ENCODE results near the gene RBM39.
"Not testable (repeated sequence)": the region's sequence is repeated elsewhere in the genome, so short reads cannot be mapped to it uniquely, and the experiment has no call there.

Gene RBM39

GRCh38 chr20:35750611-35751010 lies 8.6 kb upstream of the RBM39 start:
- no peak for DNase-seq

- DNase-seq, result not testable (repeated sequence)
Measured at GRCh38 chr20:35744492-35744841, 2.4 kb upstream of the RBM39 start.

- DNase-seq, result no peak
Measured at GRCh38 chr20:35743693-35744491, 1.8 kb upstream of the RBM39 start.

GRCh38 chr20:35742741-35743523 lies 872 bp upstream of the RBM39 start:
- no peak for DNase-seq

- no peak for DNase-seq
Measured at GRCh38 chr20:35739294-35740163, 2.5 kb downstream of the RBM39 start.

GRCh38 chr20:35738410-35739179 lies 3.5 kb downstream of the RBM39 start:
- no peak for DNase-seq

GRCh38 chr20:35737865-35738333 lies 4.2 kb downstream of the RBM39 start:
- no peak for DNase-seq

- DNase-seq, result no peak
Measured at GRCh38 chr20:35735826-35736470, 6.1 kb downstream of the RBM39 start.

GRCh38 chr20:35734777-35735649 lies 7.0 kb downstream of the RBM39 start:
- DNase-seq, result no peak

GRCh38 chr20:35734374-35734773 lies 7.7 kb downstream of the RBM39 start:
- DNase-seq, result no peak

GRCh38 chr20:35732644-35732982 lies 9.4 kb downstream of the RBM39 start:
- DNase-seq, result no peak

GRCh38 chr20:35731862-35732643 lies 10.0 kb downstream of the RBM39 start:
- no peak for DNase-seq

- no peak for DNase-seq
Measured at GRCh38 chr20:35731469-35731788, 10.6 kb downstream of the RBM39 start.

- DNase-seq, result no peak
Measured at GRCh38 chr20:35730583-35731468, 11.2 kb downstream of the RBM39 start.

GRCh38 chr20:35729836-35730582 lies 12.1 kb downstream of the RBM39 start:
- no peak for DNase-seq

- DNase-seq, result no peak
Measured at GRCh38 chr20:35729283-35729807, 12.7 kb downstream of the RBM39 start.

- no peak for DNase-seq
Measured at GRCh38 chr20:35726842-35727711, 15.0 kb downstream of the RBM39 start.
